CD4-positive, alpha-beta T cell treated with Interleukin-1 beta for 1 hour (primary cell): Measurements from ENCODE around the gene TRAF2.
A peak's percentile ranks its signal among the peaks of the same experiment; 100 is the strongest.
"Not testable (repeated sequence)": the region's sequence is repeated elsewhere in the genome, so short reads cannot be mapped to it uniquely, and the experiment has no call there.

Source experiments
- DNase-seq, 2 donors: peaks; one replicate each; pipeline ENCODE4 v3.0.0-alpha.2; 2020 to 2022

TRAF2 gene

GRCh38 chr9:136882109-136882946 is 4.0 kb upstream of the TRAF2 start:
- DNase-seq = peak; percentile 86 to 90

DNA sequence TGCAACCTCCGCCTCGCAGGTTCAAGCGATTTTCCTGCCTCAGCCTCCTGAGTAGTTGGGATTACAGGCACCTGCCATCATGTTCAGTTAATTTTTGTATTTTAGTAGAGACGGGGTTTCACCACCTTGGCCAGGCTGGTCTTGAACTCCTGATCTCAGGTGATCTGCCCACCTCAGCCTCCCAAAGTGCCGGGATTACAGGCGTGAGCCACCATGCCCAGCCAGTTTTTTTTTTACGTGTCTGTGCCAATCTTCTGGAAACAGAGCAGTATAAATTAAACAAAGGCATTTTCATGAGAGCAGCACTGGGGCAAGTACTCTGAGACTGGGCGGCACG is 3.4 kb upstream of the TRAF2 start:
- not testable (repeated sequence) for DNase-seq

DNA sequence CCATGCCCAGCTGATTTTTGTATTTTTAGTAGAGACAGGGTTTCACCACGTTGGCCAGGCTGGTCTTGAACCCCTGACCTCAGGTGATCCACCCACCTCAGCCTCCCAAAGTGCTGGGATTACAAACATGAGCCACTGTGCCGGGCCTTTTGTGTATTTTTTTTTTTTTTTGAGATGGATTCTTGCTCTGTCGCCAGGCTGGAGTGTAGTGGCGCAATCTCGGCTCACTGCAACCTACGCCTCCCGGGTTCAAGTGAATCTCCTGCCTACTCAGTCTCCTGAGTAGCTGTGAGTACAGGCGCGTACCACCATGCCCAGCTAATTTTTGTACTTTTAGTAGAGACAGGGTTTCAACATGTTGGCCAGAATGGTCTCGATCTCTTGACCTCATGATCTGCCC is 2.6 kb upstream of the TRAF2 start:
- not testable (repeated sequence) for DNase-seq

DNA sequence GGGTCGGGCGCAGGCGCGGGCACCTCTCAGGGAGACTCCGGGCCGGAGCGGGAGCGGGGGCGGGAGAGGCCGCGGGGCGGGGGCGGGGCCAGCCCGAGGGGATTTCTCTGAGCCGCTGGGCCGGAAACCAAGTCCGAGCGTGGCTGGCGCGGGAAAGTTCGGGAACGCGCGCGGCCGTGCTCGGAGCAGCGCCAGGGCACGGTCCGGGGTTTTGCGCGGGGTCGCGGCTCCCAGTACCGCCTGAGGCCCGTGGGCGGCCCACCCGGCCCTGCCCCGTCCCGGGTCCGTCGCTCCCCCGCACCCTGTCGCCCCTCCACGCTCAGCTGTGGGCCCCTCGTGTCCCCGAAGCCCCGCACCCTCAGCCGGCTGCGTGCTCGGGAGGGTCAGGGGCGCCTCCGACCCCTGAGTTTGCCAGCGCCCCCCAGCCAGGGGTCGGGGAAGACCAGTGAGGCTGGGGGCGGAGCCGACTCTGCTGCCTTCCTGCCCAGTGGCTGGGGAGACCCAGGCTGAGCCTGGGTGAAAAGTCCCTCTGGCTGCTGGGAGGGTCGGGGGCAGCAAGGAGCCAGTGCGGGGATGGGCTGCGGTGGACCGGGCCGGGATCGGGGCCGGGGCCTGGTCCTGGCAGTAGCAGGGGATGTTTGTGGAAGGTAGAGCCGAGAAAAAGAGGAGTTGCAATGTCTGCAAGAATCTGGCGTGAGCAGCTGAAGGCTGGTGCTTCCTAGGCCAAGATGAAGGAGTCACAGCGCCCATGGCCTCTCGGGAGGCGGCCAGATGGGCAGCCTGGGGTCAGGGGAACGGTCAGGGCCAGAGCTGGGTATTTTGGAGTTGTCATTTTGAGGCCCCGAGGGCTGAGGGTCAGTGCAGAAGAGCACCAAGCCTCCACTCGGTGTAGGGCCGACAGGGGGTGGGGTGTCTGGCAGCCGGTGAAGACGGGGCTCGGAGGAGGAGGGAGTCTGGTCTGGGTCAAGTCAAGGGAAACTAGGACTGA is 588 bp downstream of the TRAF2 start:
- DNase-seq = peak; percentile 29 to 33

DNA sequence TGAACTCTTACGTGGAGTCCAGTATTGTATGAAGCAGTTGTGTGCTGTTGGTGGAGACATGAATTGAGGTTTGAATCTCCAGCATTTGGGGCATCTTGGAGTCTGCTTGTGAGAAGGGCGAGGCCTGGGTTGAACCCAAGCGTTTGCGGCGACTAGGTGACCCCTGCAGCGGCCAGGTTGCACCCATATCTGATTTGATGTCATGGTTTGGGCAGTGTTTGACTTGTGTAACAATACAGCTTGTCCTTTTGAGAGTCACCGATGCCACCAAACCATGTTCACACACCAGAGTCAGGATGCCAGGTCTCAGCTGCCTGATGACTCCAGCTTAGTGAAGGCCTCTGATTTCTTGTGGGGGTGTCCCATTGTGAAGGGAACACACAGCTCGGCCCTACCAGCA is 2.1 kb downstream of the TRAF2 start:
- DNase-seq = no peak

DNA sequence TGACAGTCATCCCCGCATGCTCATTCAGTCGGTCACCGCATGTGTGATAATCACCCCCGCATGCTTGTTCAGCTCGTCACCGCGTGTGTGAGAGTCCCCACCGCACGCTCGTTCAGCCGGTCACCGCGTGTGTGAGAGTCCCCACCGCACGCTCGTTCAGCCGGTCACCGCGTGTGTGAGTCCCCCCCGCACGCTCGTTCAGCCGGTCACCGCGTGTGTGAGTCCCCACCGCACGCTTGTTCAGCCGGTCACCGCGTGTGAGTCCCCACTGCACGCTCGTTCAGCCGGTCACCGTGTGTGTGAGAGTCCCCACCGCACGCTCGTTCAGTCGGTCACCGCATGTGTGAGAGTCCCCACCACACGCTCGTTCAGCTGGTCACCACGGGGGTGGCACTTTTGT is 3.5 kb downstream of the TRAF2 start:
- DNase-seq = no peak

DNA sequence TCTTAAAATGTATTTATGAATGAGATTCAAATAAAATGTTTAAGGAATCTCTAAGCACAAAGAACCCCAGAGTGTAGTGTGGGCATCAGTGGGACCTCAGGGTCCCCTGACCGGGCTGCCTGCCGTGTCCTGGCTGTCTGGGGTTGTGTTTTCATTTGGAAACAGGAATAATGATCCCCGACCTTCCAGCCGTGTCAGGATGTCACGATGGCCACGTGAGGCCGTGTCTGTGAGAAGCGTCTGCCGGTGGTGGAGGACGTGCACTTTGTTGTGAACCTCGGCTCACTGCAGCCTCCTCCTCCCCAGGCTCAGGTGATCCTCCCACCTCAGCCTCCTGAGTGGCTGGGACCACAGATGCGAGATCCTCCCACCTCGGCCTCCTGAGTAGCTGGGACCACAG is 4.3 kb downstream of the TRAF2 start:
- no peak for DNase-seq

DNA sequence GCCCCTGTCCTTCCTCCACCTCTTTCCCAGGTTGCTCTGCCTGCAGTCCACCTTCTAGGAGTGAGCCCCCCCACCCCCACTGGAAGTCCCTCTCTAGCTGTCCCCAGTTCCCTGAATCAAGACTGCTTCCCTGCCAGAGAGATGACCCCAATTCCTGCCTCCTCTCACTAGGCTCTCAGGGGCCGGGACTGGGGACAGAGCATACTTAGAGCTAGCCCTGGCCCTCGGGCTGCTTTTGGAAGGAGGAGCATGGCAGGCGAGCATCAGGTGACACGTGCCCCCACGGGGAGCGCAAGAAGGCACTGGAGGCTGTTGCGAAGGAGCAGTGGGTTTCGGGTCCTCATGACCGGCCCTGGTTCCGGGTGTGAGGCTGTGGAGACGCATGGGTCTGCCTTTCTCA is 9.7 kb downstream of the TRAF2 start:
- no peak for DNase-seq

GRCh38 chr9:136898483-136899100 is 12.3 kb downstream of the TRAF2 start:
- no peak for DNase-seq

GRCh38 chr9:136899196-136899595 is 12.9 kb downstream of the TRAF2 start:
- no peak for DNase-seq

GRCh38 chr9:136900556-136900955 is 14.2 kb downstream of the TRAF2 start:
- no peak for DNase-seq

GRCh38 chr9:136900988-136901515 is 14.7 kb downstream of the TRAF2 start:
- DNase-seq = no peak

DNA sequence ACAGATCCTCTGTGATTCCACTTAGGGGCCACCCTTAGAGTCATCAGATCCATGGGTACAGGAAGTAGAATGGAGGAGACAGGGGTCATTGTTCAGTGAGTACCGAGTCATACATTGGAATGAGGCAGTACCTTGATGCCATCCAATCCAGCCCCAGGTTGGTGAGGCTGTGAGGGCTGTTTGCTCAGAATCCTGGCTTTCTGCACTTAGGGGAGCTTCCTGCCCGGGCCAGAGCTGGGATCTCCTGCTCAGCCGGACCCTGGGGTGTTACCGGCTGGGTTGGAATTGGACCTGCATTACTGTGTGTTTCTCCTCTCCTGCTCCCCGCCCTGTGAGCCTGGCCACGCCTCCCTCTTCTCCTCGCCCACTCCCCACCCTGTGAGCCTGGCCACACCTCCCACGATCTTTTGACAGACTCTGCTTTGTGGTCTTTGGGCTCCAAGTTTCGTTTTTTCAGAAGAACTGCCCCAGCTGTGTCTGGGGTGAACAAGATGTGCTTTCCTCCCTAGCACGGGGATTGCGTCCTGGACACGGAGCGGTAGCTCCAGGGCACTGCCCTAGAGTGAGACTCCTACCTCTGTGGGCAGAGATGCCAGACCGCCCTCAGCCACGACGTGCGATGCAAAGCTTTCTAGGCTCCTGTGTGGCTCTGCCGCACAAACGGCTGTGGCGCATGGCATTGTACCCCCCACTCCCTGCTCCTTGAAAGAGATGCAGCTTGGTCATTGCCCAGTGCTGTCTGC is 15.4 kb downstream of the TRAF2 start:
- DNase-seq = peak; percentile 60 to 76

DNA sequence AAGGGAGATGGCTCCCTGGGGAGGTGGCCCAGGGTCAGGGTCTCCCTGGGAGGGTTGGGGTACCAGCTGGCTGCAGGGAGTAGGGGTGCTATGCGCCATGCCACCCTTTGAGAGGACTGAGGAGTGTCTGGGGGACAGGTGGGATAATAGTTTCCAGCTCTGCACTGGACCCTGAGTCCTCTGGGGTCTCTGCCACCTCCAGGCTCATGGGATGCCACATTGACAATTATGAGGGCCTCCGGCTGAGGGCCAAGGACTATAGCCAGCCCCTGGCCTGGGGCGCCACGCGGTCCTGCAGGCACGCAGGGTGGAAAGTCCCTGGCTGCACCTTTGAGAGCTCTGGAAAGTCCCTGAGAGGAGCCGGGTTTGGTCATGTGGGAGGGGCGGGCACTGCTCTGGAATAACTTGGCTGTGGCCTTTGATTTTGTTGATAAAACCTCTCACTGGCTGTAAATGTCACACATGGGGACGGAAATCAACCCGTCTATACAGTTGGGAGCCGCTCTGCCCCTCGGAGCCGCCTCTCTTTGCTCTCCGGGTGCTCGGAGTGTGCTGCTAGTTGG is 16.0 kb downstream of the TRAF2 start:
- peak; percentile 82 to 88 for DNase-seq

DNA sequence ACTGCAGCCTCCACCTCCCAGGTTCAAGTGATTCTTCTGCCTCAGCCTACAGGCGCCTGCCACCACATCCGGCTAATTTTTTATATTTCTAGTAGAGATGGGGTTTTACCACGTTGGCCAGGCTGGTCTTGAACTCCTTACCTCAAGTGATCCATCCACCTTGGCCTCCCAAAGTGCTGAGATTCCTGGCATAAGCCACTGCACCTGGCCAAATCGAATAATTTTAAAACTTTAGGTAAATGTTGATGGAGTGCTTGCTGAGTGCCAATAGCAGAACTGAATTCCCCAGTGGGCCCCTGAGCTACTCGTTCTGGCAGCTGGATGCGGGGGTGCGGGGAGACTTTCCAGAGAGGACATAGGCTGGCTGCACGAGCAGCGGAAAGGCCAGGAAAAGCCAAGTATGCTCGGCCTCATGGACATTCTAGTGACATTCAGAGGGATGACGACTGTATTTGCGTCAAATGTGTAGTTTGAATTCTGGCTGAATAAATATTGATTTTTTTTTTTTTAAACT is 16.8 kb downstream of the TRAF2 start:
- DNase-seq = peak in 1 of 2 donors; percentile 50

DNA sequence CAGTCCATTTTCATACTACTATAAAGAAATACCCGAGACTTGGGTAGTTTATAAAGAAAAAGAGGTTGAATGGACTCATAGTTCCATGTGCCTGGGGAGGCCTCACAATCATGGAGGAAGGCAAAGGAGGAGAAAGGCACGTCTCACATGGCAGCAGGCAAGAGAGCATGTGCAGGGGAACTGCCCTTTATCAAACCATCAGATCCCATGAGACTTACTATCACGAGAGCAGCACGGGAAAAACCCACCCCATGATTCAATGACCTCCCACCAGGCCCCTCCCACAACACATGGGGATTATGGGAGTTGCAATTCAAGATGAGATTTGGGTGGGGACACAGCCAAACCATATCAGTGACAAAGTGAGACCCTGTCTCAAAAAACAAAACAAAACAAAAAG is 19.9 kb downstream of the TRAF2 start:
- DNase-seq = no peak

DNA sequence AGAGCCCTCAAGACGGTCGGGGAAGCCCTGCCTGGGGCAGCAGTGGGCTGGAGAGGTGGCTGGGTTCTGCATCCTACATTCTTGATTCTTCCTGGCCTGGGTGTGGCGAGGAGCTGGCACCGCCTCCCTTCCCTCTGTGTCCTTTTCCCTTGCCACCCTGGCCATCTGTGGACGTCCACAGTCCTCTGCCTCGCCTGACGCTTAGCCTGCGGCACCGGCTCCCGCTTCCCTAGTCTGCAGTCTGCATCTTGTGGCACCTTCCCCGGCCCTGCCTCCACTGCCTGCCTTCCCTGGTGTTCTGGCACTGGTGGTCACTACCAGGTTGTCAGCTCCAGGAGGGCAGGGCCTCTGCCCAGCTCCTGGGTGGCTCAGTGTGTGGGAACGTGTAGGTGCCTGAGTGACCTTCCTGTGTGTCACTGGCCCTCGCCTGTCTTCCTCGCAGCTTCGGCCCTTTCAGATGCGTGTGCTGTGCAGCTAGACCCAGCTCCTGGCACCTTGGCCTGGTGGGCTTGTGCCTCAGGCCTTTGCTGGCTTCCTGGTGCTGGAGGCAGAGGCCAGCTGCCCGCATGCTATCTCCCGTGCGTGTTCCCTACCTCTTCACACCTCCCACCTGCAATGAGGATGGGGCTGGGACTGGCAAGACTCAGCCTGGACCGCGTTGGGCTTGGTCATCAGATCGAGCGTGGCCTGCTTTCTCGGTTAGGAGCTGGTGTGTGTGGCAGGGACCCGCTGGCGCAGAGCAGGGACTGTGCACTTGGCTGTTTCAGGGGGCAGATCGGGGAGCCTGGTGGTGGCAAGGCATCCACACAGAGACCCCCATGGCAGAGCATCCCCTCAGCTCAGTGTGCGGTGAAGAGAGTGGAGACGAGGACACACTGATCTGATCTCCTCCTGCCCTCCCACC is 20.9 kb downstream of the TRAF2 start:
- DNase-seq = no peak

DNA sequence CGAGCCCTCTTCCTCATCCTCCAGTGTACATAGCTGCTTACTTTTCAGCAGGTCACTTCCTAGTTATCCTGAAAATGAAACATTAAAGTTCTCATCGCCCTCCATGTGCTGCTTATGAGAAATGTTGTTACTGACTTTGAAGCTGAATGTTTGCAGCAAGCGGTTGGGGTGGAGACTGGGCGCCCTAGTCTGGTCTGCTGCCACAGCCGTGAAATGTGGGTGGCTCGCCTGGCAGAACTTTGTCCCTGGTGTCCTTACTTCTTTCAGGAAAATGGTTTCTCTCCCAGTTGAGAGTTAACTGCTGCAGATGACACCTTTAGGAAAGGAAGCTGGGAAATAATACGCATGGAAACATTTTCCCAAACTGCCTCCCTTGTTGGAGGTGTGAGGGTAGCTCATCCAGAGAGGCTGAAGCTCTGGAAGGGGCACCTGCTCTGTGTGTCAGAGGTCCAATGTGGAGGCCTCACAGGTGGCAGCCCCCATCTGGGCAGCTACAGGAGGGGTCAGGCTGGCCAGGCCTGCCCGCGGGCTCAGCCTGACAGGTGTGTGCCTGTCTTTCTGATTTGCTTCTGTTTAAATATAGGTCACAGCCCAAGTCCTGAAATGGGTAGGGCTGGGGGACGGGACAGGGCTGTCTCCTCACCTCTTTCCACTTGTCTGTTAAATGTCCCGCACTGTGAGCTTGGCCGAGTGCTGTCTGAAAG is 24.0 kb downstream of the TRAF2 start:
- no peak for DNase-seq

DNA sequence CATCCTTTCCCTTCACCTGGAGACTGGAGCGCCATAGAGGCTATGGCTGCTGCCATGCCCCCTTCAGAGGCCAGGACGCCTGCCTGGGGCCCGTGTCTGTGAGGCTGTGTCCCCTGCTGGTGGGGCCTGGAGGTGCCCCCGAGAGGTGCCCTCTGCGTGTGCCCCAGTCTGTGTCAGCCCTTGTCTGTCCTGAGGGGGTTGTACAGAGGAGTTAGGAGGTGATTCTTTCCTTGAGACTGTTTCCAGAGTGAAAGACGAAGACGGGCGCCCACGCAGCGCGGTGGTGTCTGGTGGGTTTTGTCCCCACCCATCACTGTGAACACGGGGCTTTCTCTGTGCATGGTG is 24.6 kb downstream of the TRAF2 start:
- DNase-seq = no peak
